Vagina (tissue), 2 donors: Measurements from ENCODE around the gene ATP2B2. TPM values are rescaled to one million over a fixed set of nuclear protein-coding genes. Genes with fewer than 3 reads are reported as not detected.

Experiments
- DNase-seq, 2 donors: peaks; one replicate each; pipeline ENCODE4 v3.0.0-alpha.2; 2017; ENCODE audit errors: extremely low spot score in 2 of 2
- H3K27ac ChIP-seq: fragments of 200-600 bp; sonication (generic); one replicate; pipeline ENCODE4 v1.5.1; 2019
- H3K27me3 ChIP-seq: fragments of 200-600 bp; sonication (generic); one replicate; pipeline ENCODE4 v1.5.1; 2019
- H3K36me3 ChIP-seq, 2 donors: fragments of 200-600 bp; sonication (generic); one replicate each; pipeline ENCODE4 v1.5.1; 2017 to 2019
- H3K4me1 ChIP-seq: fragments of 200-600 bp; sonication (generic); one replicate; pipeline ENCODE4 v1.5.1; 2019
- H3K4me3 ChIP-seq, 2 donors: fragments of 200-600 bp; sonication (generic); 1 replicate in 1 of 2; 2 replicates in 1 of 2; pipeline ENCODE4 v1.5.1; 2016 to 2019
- H3K9me3 ChIP-seq: fragments of 200-600 bp; sonication (generic); one replicate; pipeline ENCODE4 v1.5.1; 2019
- CTCF ChIP-seq, 3 experiments: fragments of 450-650 bp in 2 of 3; fragments of 200-600 bp in 1 of 3; sonication (generic) in 1 of 3; IDR thresholded peaks; one replicate each; pipeline ENCODE4 v1.5.1; 2017 to 2019; ENCODE audit warnings: antibody characterized with exemption in 3 of 3, mild to moderate bottlenecking in 2 of 3, moderate library complexity in 2 of 3
- POLR2A ChIP-seq, 2 donors: fragments of 450-650 bp; IDR thresholded peaks; one replicate each; pipeline ENCODE4 v1.6.1; 2017; ENCODE audit warnings: antibody characterized with exemption in 2 of 2, mild to moderate bottlenecking in 2 of 2, moderate library complexity in 2 of 2
- POLR2AphosphoS5 ChIP-seq, 2 donors: sonication (generic); formaldehyde crosslinking; IDR thresholded peaks; one replicate each; pipeline ENCODE4 v1.9.0; 2017; ENCODE audit warnings: antibody characterized with exemption in 2 of 2, mild to moderate bottlenecking in 2 of 2, low read depth in 1 of 2; ENCODE audit not compliant: insufficient read depth in 1 of 2
- intact Hi-C: fragments of 100-400 bp; cut with DNase I; formaldehyde crosslinking; loops from one replicate; pipeline ENCODE4 v1.15.1; 2023
- total RNA-seq: library from RNA; depleted of rRNA; stranded (reverse); fragments of >200 nt; gene quantifications from one replicate; pipeline ENCODE4 v1.2.3, GENCODE V29; 2016

Gene ATP2B2
- total RNA-seq = 0.25 TPM

GRCh38 chr3:10505050-10505790, at the start of gene ATP2B2:
Gene ATP2B2, minus strand, starts transcription at chr3:10505586. Its CDS starts 56,043 bp downstream, at chr3:10449543.
- no peaks in the 10 kb centered on the region for H3K36me3 ChIP-seq
- H3K27ac ChIP-seq = no peak within 1 kb of the TSS
- no peaks in the 10 kb centered on the region for H3K9me3 ChIP-seq
- peaks cover 10% of the 10 kb centered on the region for H3K4me1 ChIP-seq
- intact Hi-C loops = no loop called here
- TF ChIP-seq POLR2A (IDR thresholded peaks at IDR 0.05) (no peak), POLR2AphosphoS5 (IDR thresholded peaks at IDR 0.05; ENCODE audit: insufficient read depth in 1 of 2, low read depth in 1 of 2) (no peak), CTCF (IDR thresholded peaks at IDR 0.05) (no peak)
- H3K4me3 ChIP-seq = peak within 1 kb of the TSS; percentile 21 to 44
- DNase-seq = no peak
- H3K27me3 ChIP-seq = no peaks in the 10 kb centered on the region

- DNase-seq = peak in 1 of 2 donors; percentile 27
- no peaks in the 10 kb centered on the region for H3K36me3 ChIP-seq
- no peak overlapping the region for H3K27ac ChIP-seq
- TF ChIP-seq POLR2AphosphoS5 (IDR thresholded peaks at IDR 0.05; ENCODE audit: insufficient read depth in 1 of 2, low read depth in 1 of 2) (no peak), CTCF (IDR thresholded peaks at IDR 0.05) (no peak), POLR2A (IDR thresholded peaks at IDR 0.05) (no peak)
- no peak overlapping the region for H3K4me3 ChIP-seq
- no peaks in the 10 kb centered on the region for H3K27me3 ChIP-seq
- no peaks in the 10 kb centered on the region for H3K9me3 ChIP-seq
- intact Hi-C loops = no loop called here
- no peaks in the 10 kb centered on the region for H3K4me1 ChIP-seq
Measured at GRCh38 chr3:10554746-10555145, 49.4 kb upstream of the ATP2B2 start.

- no peak overlapping the region for H3K27ac ChIP-seq
- H3K27me3 ChIP-seq = no peaks in the 10 kb centered on the region
- DNase-seq = peak; percentile 22 to 55
- H3K4me1 ChIP-seq = no peaks in the 10 kb centered on the region
- intact Hi-C loops = no loop called here
- H3K9me3 ChIP-seq = no peaks in the 10 kb centered on the region
- no peaks in the 10 kb centered on the region for H3K36me3 ChIP-seq
- H3K4me3 ChIP-seq = no peak overlapping the region
- TF ChIP-seq POLR2A (IDR thresholded peaks at IDR 0.05) (no peak), POLR2AphosphoS5 (IDR thresholded peaks at IDR 0.05; ENCODE audit: insufficient read depth in 1 of 2, low read depth in 1 of 2) (no peak), CTCF (IDR thresholded peaks at IDR 0.05) (no peak)
Measured at GRCh38 chr3:10554236-10554611, 48.8 kb upstream of the ATP2B2 start.

- Histone ChIP-seq H3K4me3 (no peak overlapping the region), H3K4me1 (no peaks in the 10 kb centered on the region), H3K27me3 (no peaks in the 10 kb centered on the region), H3K27ac (no peak overlapping the region), H3K36me3 (no peaks in the 10 kb centered on the region), H3K9me3 (no peaks in the 10 kb centered on the region)
- intact Hi-C loops = no loop called here
- TF ChIP-seq CTCF (IDR thresholded peaks at IDR 0.05) = no peak
- no peak for DNase-seq
Measured at GRCh38 chr3:10553591-10554235, 48.3 kb upstream of the ATP2B2 start.

- intact Hi-C loops = no loop called here
- Histone ChIP-seq H3K4me1 (no peaks in the 10 kb centered on the region), H3K27me3 (no peaks in the 10 kb centered on the region), H3K9me3 (no peaks in the 10 kb centered on the region), H3K36me3 (no peaks in the 10 kb centered on the region), H3K4me3 (no peak overlapping the region), H3K27ac (no peak overlapping the region)
- no peak for DNase-seq
- TF ChIP-seq POLR2A (IDR thresholded peaks at IDR 0.05) = no peak
- no peak for TF ChIP-seq CTCF (IDR thresholded peaks at IDR 0.05)
- TF ChIP-seq POLR2AphosphoS5 (IDR thresholded peaks at IDR 0.05; ENCODE audit: insufficient read depth in 1 of 2, low read depth in 1 of 2) = no peak
Measured at GRCh38 chr3:10552631-10552943, 47.2 kb upstream of the ATP2B2 start.
